SU-DHL-6 (cell line): ENCODE results near the gene HGS.

Experiments
- EZH2phosphoT487 ChIP-seq: fragments of 200-600 bp; sonication (generic), shearing (Covaris generic); conservative IDR thresholded peaks from 2 replicates; pipeline ENCODE4 v1.6.1; 2018; ENCODE audit warnings: mild to moderate bottlenecking, antibody characterized with exemption, low read length, moderate library complexity, mixed read lengths
- TF ChIP-seq, protein P1 (sequence below): fragments of 200-600 bp; sonication (generic); IDR thresholded peaks from one replicate; pipeline ENCODE4 v1.5.1; 2017; ENCODE audit warnings: antibody characterized with exemption, mild to moderate bottlenecking, low read length, moderate library complexity; ENCODE audit not compliant: insufficient read depth, poor library complexity, severe bottlenecking

DNA sequence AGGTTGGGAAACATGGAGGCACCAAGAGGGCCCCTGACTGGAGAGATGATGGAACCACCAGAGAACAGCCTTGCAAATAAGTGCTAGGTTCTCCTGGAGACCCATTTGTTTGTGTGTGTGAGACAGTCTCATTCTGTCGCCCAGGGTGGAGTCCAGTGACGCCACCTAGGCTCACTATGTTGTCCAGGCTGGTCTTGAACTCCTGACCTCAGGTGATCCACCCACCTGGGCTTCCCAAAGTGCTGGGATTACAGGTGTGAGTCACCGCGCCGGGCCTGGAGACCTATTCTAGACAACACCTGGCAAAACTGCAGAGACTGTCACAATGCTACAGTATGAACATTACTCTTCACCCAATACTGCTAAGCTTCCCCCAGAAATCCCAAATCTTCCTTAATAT, 48.4 kb upstream of the HGS start:
- TF ChIP-seq, protein P1, sequence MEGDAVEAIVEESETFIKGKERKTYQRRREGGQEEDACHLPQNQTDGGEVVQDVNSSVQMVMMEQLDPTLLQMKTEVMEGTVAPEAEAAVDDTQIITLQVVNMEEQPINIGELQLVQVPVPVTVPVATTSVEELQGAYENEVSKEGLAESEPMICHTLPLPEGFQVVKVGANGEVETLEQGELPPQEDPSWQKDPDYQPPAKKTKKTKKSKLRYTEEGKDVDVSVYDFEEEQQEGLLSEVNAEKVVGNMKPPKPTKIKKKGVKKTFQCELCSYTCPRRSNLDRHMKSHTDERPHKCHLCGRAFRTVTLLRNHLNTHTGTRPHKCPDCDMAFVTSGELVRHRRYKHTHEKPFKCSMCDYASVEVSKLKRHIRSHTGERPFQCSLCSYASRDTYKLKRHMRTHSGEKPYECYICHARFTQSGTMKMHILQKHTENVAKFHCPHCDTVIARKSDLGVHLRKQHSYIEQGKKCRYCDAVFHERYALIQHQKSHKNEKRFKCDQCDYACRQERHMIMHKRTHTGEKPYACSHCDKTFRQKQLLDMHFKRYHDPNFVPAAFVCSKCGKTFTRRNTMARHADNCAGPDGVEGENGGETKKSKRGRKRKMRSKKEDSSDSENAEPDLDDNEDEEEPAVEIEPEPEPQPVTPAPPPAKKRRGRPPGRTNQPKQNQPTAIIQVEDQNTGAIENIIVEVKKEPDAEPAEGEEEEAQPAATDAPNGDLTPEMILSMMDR, result no peak
- no peak for TF ChIP-seq EZH2phosphoT487
